Keratinocyte (primary cell): ENCODE measurements around the gene PLCXD1.

Source experiments
- CTCF ChIP-seq, 3 experiments: IDR thresholded peaks in 1 of 3; conservative IDR thresholded peaks in 1 of 3; optimal IDR thresholded peaks in 1 of 3; 2 replicates in 2 of 3; 3 replicates in 1 of 3; pipeline versions ENCODE3 to v1.5.1; 2011; ENCODE audit warnings: low read length in 3 of 3, mild to moderate bottlenecking in 3 of 3, moderate library complexity in 2 of 3, control low read depth in 1 of 3, inconsistent platforms in 1 of 3; ENCODE audit not compliant: insufficient read depth in 2 of 3; ENCODE audit errors: extremely low read depth in 1 of 3
- EZH2 ChIP-seq: IDR thresholded peaks from one replicate; pipeline ENCODE4 v1.6.1; 2012; ENCODE audit warnings: inconsistent platforms, mild to moderate bottlenecking, low read length, moderate library complexity

- TF ChIP-seq CTCF (optimal IDR thresholded peaks at IDR 0.05 in 1 of 3, IDR thresholded peaks at IDR 0.05 in 1 of 3, conservative IDR thresholded peaks at IDR 0.05 in 1 of 3; ENCODE audit: extremely low read depth in 1 of 3, insufficient read depth in 2 of 3, low read length in 3 of 3) (no peak), EZH2 (no peak)
These were observed 6.5 kb downstream of the PLCXD1 start for GRCh38 chrX:287670-288069.
